Type B pancreatic cell (in vitro differentiated cells): Measurements from ENCODE around the gene TCF21. TPM values are rescaled to one million over a fixed set of nuclear protein-coding genes. Genes with fewer than 3 reads are reported as not detected.

Experiments used
- DNase-seq: peaks from one replicate; pipeline ENCODE4 v3.0.0; 2021; ENCODE audit warnings: mixed read lengths; ENCODE audit not compliant: unreplicated experiment; ENCODE audit errors: extremely low spot score
- H3K27ac Mint-ChIP-seq: 2 replicates; pipeline ENCODE4 v1.8.0; 2021; ENCODE audit warnings: mild to moderate bottlenecking, mixed read lengths
- H3K27me3 Mint-ChIP-seq: 2 replicates; pipeline ENCODE4 v1.8.0; 2021; ENCODE audit warnings: mixed read lengths
- H3K36me3 Mint-ChIP-seq: 2 replicates; pipeline ENCODE4 v1.8.0; 2021; ENCODE audit warnings: mixed read lengths
- H3K4me1 Mint-ChIP-seq: one replicate; pipeline ENCODE4 v1.8.0; 2021; ENCODE audit warnings: mixed read lengths; ENCODE audit not compliant: unreplicated experiment
- H3K4me3 Mint-ChIP-seq: 2 replicates; pipeline ENCODE4 v1.8.0; 2021; ENCODE audit warnings: mild to moderate bottlenecking, mixed read lengths
- H3K9me3 Mint-ChIP-seq: 2 replicates; pipeline ENCODE4 v1.8.0; 2021; ENCODE audit warnings: mixed read lengths
- CTCF ChIP-seq: fragments of 200-600 bp; sonication (generic); conservative IDR thresholded peaks from 2 replicates; pipeline ENCODE4 v1.5.0; 2021; ENCODE audit warnings: antibody characterized with exemption, mild to moderate bottlenecking
- total RNA-seq: library from RNA; stranded (reverse); gene quantifications from 2 replicates; pipeline ENCODE4 v1.2.1, GENCODE V29; 2021; ENCODE audit warnings: low replicate concordance

TCF21 gene
- total RNA-seq, 1 donor from 2014 or later: 1.3 TPM

GRCh38 chr6:133863228-133863627 lies 25.7 kb upstream of the TCF21 start:
- Mint-ChIP-seq H3K4me1 (no peaks in the 10 kb centered on the region), H3K36me3 (no peaks in the 10 kb centered on the region), H3K27me3 (peaks cover 44% of the 10 kb centered on the region), H3K27ac (no peak overlapping the region), H3K9me3 (peaks cover 28% of the 10 kb centered on the region), H3K4me3 (no peak overlapping the region)
- no peak for TF ChIP-seq CTCF
- DNase-seq: no peak

GRCh38 chr6:133865680-133866079 lies 23.2 kb upstream of the TCF21 start:
- no peak for TF ChIP-seq CTCF

GRCh38 chr6:133871131-133871530 lies 17.8 kb upstream of the TCF21 start:
- no peaks in the 10 kb centered on the region for H3K36me3 Mint-ChIP-seq
- H3K27me3 Mint-ChIP-seq: peaks cover 22% of the 10 kb centered on the region
- no peaks in the 10 kb centered on the region for H3K4me1 Mint-ChIP-seq
- no peak for DNase-seq
- H3K9me3 Mint-ChIP-seq: no peaks in the 10 kb centered on the region
- H3K4me3 Mint-ChIP-seq: no peak overlapping the region
- no peak overlapping the region for H3K27ac Mint-ChIP-seq
- TF ChIP-seq CTCF: no peak

More at GRCh38 chr6:133865680-133866079, 23.2 kb upstream of the TCF21 start:
- Mint-ChIP-seq H3K27ac (no peak overlapping the region), H3K9me3 (peaks cover 28% of the 10 kb centered on the region), H3K4me1 (no peaks in the 10 kb centered on the region), H3K4me3 (no peak overlapping the region), H3K27me3 (peaks cover 44% of the 10 kb centered on the region), H3K36me3 (no peaks in the 10 kb centered on the region)
- no peak for DNase-seq

- no peak for DNase-seq
- H3K27ac Mint-ChIP-seq: no peak overlapping the region
- no peaks in the 10 kb centered on the region for H3K4me1 Mint-ChIP-seq
- TF ChIP-seq CTCF: no peak
- H3K36me3 Mint-ChIP-seq: no peaks in the 10 kb centered on the region
- H3K27me3 Mint-ChIP-seq: peaks cover 23% of the 10 kb centered on the region
- H3K9me3 Mint-ChIP-seq: no peaks in the 10 kb centered on the region
- no peak overlapping the region for H3K4me3 Mint-ChIP-seq
Measured at GRCh38 chr6:133873538-133873937, 15.4 kb upstream of the TCF21 start.

GRCh38 chr6:133877116-133877515 lies 11.8 kb upstream of the TCF21 start:
- Mint-ChIP-seq H3K27ac (no peak overlapping the region), H3K36me3 (no peaks in the 10 kb centered on the region), H3K4me3 (no peak overlapping the region), H3K27me3 (peaks cover 27% of the 10 kb centered on the region), H3K4me1 (no peaks in the 10 kb centered on the region), H3K9me3 (no peaks in the 10 kb centered on the region)
- no peak for DNase-seq
- no peak for TF ChIP-seq CTCF

- Mint-ChIP-seq H3K36me3 (no peaks in the 10 kb centered on the region), H3K9me3 (no peaks in the 10 kb centered on the region), H3K4me1 (no peaks in the 10 kb centered on the region), H3K27me3 (peaks cover 46% of the 10 kb centered on the region), H3K27ac (no peak overlapping the region), H3K4me3 (no peak overlapping the region)
- no peak for TF ChIP-seq CTCF
- no peak for DNase-seq
Measured at GRCh38 chr6:133880006-133880405, 8.9 kb upstream of the TCF21 start.
